Tibial artery (tissue), 4 donors: ENCODE measurements around the gene FURIN.
"Not testable (repeated sequence)": the region's sequence is repeated elsewhere in the genome, so short reads cannot be mapped to it uniquely, and the experiment has no call there.

Experiments
- DNase-seq, 2 donors: peaks; one replicate each; pipeline ENCODE4 v3.0.0-alpha.2; 2019
- H3K27ac ChIP-seq, 2 donors: fragments of 200-600 bp; sonication (generic) in 1 of 2; 1 replicate in 1 of 2; 2 replicates in 1 of 2; pipeline ENCODE4 v1.5.1; 2018 to 2019; ENCODE audit warnings: mild to moderate bottlenecking in 1 of 2
- H3K27me3 ChIP-seq, 2 donors: fragments of 200-600 bp; sonication (generic) in 1 of 2; one replicate each; pipeline versions ENCODE4 v1.5.1 to v1.6.0; 2016 to 2019
- H3K36me3 ChIP-seq, 3 donors: fragments of 200-600 bp; sonication (generic) in 2 of 3; one replicate each; pipeline ENCODE4 v1.5.1; 2016 to 2019; ENCODE audit warnings: mild to moderate bottlenecking in 2 of 3
- H3K4me1 ChIP-seq, 4 donors: fragments of 200-600 bp; sonication (generic) in 2 of 4; 1 replicate in 3 of 4; 2 replicates in 1 of 4; pipeline ENCODE4 v1.5.1; 2016 to 2019
- H3K4me3 ChIP-seq, 2 donors: fragments of 200-600 bp; sonication (generic) in 1 of 2; 1 replicate in 1 of 2; 2 replicates in 1 of 2; pipeline ENCODE4 v1.5.1; 2018 to 2019; ENCODE audit warnings: mild to moderate bottlenecking in 2 of 2
- H3K9me3 ChIP-seq, 3 donors: fragments of 200-600 bp; sonication (generic) in 1 of 3; one replicate each; pipeline ENCODE4 v1.5.1; 2016 to 2019
- CTCF ChIP-seq, 2 experiments: fragments of 200-600 bp in 1 of 2; fragments of 450-650 bp in 1 of 2; IDR thresholded peaks; one replicate each; pipeline ENCODE4 v1.5.1; 2017 to 2019; ENCODE audit warnings: antibody characterized with exemption in 2 of 2, mild to moderate bottlenecking in 1 of 2, moderate library complexity in 1 of 2
- intact Hi-C: fragments of 100-400 bp; cut with DNase I; formaldehyde crosslinking; loops from one replicate; pipeline ENCODE4 v1.15.0; 2023; ENCODE audit warnings: low total_unique reads

FURIN gene

DNA sequence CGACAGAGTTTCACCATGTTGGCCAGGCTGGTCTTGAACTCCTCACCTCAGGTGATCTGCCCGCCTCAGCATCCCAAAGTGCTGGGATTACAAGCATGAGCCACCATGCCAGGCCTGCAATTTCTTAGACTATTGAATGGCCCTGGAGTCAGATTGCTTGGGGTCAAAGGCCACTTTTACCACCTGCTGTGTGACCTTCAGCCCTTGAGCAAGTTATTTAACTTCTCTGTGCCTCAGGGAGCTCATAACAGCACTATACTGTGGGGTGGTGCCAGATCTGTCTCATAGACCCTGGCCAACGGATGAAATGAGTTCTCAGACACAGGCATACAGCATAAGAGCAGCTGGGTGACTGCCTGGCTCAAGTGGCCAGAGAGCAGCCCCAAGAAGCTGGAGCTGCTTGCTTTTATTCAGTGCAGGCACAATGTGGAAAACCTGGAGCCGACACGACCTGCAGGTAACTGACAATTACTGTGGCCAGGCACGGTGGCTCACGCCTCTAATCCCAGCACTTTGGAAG, 44.9 kb upstream of the FURIN start:
- Histone ChIP-seq H3K4me3 (no peak overlapping the region), H3K9me3 (no peaks in the 10 kb centered on the region), H3K36me3 (no peaks in the 10 kb centered on the region), H3K27me3 (peaks cover 0 to 7% of the 10 kb centered on the region in 2 donors), H3K4me1 (no peaks in the 10 kb centered on the region), H3K27ac (no peak overlapping the region)
- DNase-seq = no peak
- no peak for TF ChIP-seq CTCF (IDR thresholded peaks at IDR 0.05)
- intact Hi-C loops = no loop called here

DNA sequence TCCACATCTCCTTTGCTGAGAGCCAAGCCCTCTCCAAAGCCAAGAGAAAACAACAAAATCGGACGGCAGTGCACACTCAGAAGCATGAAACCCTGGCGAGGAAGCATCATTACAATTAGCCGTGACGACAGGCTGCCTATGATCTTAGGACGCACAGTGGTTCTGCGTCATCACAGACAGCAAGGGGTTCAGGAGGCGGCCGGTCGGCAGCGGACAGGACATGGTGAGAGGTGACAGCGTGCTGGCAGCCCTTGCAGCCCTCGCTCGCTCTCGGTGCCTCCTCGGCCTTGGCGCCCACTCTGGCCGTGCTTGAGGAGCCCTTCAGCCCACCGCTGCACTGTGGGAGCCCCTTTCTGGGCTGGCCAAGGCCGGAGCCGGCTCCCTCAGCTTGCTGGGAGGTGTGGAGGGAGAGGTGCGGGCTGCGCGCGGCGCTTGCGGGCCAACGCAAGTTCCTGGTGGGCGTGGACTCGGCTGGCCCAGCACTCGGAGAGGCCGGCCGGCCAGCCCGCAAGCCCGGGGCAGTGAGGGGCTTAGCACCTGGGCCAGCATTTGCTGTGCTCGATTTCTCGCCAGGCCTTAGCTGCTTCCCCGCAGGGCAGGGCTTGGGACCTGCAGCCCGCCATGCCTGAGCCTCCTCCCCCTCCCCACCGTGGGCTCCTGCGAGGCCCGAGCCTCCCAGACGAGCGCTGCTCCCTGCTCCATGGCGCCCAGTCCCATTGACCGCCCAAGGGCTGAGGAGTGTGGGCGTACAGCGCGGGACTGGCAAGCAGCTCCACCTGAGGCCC, 43.1 kb upstream of the FURIN start:
- H3K4me1 ChIP-seq, H3K36me3 ChIP-seq, H3K27ac ChIP-seq, H3K27me3 ChIP-seq, intact Hi-C loops, H3K4me3 ChIP-seq, H3K9me3 ChIP-seq, DNase-seq: not testable (repeated sequence)

DNA sequence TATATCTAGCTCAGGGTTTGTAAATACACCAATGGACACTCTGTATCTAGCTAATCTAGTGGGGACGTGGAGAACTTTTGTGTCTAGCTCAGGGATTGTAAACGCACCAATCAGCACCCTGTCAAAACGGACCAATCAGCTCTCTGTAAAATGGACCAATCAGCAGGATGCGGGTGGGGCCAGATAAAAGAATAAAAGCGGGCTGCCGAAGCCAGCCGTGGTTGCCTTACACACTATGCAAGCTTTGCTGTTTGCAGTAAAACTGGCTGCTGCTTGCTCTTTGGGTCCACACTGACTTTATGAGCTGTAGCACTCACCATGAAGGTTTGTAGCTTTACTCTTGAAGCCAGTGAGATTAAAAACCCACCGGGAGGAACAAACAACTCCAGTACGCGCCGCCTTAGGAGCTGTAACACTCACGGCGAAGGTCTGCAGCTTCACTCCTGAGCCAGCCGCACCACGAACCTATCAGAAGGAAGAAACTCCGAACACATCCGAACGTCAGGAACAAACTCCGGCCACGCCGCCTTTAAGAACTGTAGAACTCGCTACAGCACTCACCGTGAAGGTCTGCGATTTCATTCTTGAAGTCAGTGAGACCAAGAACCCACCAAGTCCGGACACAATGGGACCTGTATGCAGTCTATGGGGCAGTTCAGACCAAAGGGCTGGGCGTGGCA, 42.0 kb upstream of the FURIN start:
- DNase-seq, H3K36me3 ChIP-seq, H3K9me3 ChIP-seq, H3K27me3 ChIP-seq, H3K4me3 ChIP-seq, H3K27ac ChIP-seq, H3K4me1 ChIP-seq, intact Hi-C loops: not testable (repeated sequence)

DNA sequence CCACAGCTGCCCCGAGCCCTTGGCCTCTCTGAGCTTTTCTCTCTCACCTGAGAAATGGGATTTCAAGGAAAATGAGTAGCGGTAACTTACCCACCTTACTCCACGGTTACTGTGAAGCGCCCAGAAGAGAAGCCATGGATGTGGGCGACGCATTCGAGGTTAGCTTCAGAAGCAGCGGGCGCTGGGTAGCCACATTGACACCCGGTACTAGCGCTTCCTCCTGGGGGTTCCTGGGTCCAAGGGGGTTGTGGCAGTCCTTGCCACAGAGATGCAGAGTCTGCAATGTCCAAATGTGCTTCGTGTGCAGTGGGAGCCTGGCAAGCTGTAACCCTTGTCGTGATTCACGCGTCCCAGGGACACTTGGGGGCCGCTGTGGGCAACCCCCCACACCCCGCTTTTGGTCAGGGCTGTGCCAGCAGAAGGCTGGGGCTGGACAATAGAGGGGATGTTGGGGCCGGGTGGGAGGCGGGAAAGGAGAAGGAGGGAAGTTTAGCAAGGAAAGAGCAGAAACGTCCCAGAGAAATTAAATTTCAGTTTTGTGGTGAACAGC, 41.4 kb upstream of the FURIN start:
- no peak overlapping the region for H3K4me3 ChIP-seq
- no peaks in the 10 kb centered on the region for H3K9me3 ChIP-seq
- no peaks in the 10 kb centered on the region for H3K36me3 ChIP-seq
- intact Hi-C loops = no loop called here
- no peaks in the 10 kb centered on the region for H3K4me1 ChIP-seq
- no peak overlapping the region for H3K27ac ChIP-seq
- TF ChIP-seq CTCF (IDR thresholded peaks at IDR 0.05) = no peak
- DNase-seq = no peak
- H3K27me3 ChIP-seq = peaks cover 0 to 4% of the 10 kb centered on the region in 2 donors

DNA sequence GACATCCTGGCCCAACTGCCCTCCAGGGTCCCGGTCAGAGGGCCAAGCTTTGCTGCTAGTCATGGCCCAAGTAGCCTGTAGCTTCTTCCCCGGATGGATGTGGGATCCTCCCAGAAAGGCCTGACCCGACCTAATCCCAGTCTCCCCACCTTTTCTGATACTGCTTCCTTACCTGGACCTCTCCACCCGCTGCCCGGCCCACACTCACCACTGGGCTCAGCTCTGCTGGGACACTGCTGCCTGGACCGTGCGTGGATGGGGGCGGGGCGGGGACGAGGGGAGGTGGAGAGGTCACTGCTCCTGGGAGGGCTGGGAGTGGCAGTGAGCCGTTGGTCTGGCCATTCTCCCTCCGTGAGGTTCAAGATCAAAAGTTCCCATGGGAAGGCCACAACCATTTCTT, 40.3 kb upstream of the FURIN start:
- Histone ChIP-seq H3K36me3 (no peaks in the 10 kb centered on the region), H3K9me3 (no peaks in the 10 kb centered on the region), H3K4me3 (no peak overlapping the region), H3K4me1 (no peaks in the 10 kb centered on the region), H3K27me3 (peaks cover 0 to 4% of the 10 kb centered on the region in 2 donors), H3K27ac (no peak overlapping the region)
- no peak for DNase-seq
- no peak for TF ChIP-seq CTCF (IDR thresholded peaks at IDR 0.05)
- intact Hi-C loops = no loop called here

DNA sequence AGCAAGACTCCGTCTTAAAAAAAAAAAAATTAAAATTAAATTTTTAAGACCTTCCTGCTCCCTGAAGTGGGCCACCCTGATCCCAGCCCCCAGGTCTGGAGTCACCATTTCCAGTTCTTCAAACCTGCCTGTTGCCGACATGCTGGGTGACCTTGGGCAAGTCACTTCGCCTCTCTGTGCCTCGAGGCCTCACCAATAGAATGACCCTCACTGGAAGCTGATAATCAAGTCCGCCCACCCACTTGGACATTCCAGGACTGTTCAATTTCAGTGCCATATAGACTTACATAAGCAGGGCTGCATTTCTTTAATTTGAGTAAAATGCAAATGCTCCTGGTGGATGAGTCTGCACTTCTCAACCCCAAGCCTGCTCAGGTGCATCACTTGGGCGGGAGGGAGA, 39.3 kb upstream of the FURIN start:
- H3K27me3 ChIP-seq = peaks cover 0 to 4% of the 10 kb centered on the region in 2 donors
- no peak for DNase-seq
- TF ChIP-seq CTCF (IDR thresholded peaks at IDR 0.05) = no peak
- no peak overlapping the region for H3K4me3 ChIP-seq
- H3K36me3 ChIP-seq = no peaks in the 10 kb centered on the region
- no peaks in the 10 kb centered on the region for H3K4me1 ChIP-seq
- no peak overlapping the region for H3K27ac ChIP-seq
- no peaks in the 10 kb centered on the region for H3K9me3 ChIP-seq
- intact Hi-C loops = no loop called here
